ENCODE data around the gene SLC16A12. TPM values are rescaled to one million over a fixed set of nuclear protein-coding genes. Genes with fewer than 3 reads are reported as not detected.
A peak's percentile ranks its signal among the peaks of the same experiment; 100 is the strongest.

Gene SLC16A12
- total RNA-seq, result 0.75 and 0.96 TPM in 2 replicates

GRCh38 chr10:89535171-89536012 lies at the start of gene SLC16A12:
SLC16A12 (minus strand) TSS chr10:89535594; CDS start chr10:89462578, 73,016 bp downstream.
- H3K36me3 ChIP-seq (ENCODE audit: control insufficient read depth, insufficient read depth, low read length), result no peaks in the 10 kb centered on the region
- DNase-seq (ENCODE audit: low read depth), result no peak
- H3K4me3 ChIP-seq (ENCODE audit: low read depth, low read length), result peak within 1 kb of the TSS; percentile 54
- no peak for TF ChIP-seq CTCF (IDR thresholded peaks at IDR 0.05; ENCODE audit: insufficient read depth, low read length, poor library complexity, severe bottlenecking)
- peaks cover 7% of the 10 kb centered on the region for H3K27me3 ChIP-seq (ENCODE audit: control insufficient read depth, insufficient read depth, low read length)

GRCh38 chr10:89582022-89582421 lies 46.6 kb upstream of the SLC16A12 start:
- no peaks in the 10 kb centered on the region for H3K36me3 ChIP-seq (ENCODE audit: control insufficient read depth, insufficient read depth, low read length)
- no peaks in the 10 kb centered on the region for H3K27me3 ChIP-seq (ENCODE audit: control insufficient read depth, insufficient read depth, low read length)
- H3K4me3 ChIP-seq (ENCODE audit: low read depth, low read length), result no peak overlapping the region
- TF ChIP-seq CTCF (IDR thresholded peaks at IDR 0.05; ENCODE audit: insufficient read depth, low read length, poor library complexity, severe bottlenecking), result no peak
- no peak for DNase-seq (ENCODE audit: low read depth)

GRCh38 chr10:89580243-89580642 lies 44.8 kb upstream of the SLC16A12 start:
- DNase-seq (ENCODE audit: low read depth), result no peak
- H3K4me3 ChIP-seq (ENCODE audit: low read depth, low read length), result no peak overlapping the region
- TF ChIP-seq CTCF (IDR thresholded peaks at IDR 0.05; ENCODE audit: insufficient read depth, low read length, poor library complexity, severe bottlenecking), result no peak
- no peaks in the 10 kb centered on the region for H3K36me3 ChIP-seq (ENCODE audit: control insufficient read depth, insufficient read depth, low read length)
- no peaks in the 10 kb centered on the region for H3K27me3 ChIP-seq (ENCODE audit: control insufficient read depth, insufficient read depth, low read length)

- H3K27me3 ChIP-seq (ENCODE audit: control insufficient read depth, insufficient read depth, low read length), result no peaks in the 10 kb centered on the region
- H3K4me3 ChIP-seq (ENCODE audit: low read depth, low read length), result no peak overlapping the region
- no peak for DNase-seq (ENCODE audit: low read depth)
- TF ChIP-seq CTCF (IDR thresholded peaks at IDR 0.05; ENCODE audit: insufficient read depth, low read length, poor library complexity, severe bottlenecking), result no peak
- H3K36me3 ChIP-seq (ENCODE audit: control insufficient read depth, insufficient read depth, low read length), result no peaks in the 10 kb centered on the region
These were observed 41.3 kb upstream of the SLC16A12 start for GRCh38 chr10:89576696-89577095.

- H3K27me3 ChIP-seq (ENCODE audit: control insufficient read depth, insufficient read depth, low read length), result no peaks in the 10 kb centered on the region
- no peaks in the 10 kb centered on the region for H3K36me3 ChIP-seq (ENCODE audit: control insufficient read depth, insufficient read depth, low read length)
- DNase-seq (ENCODE audit: low read depth), result no peak
- TF ChIP-seq CTCF (IDR thresholded peaks at IDR 0.05; ENCODE audit: insufficient read depth, low read length, poor library complexity, severe bottlenecking), result no peak
- no peak overlapping the region for H3K4me3 ChIP-seq (ENCODE audit: low read depth, low read length)
These were observed 40.6 kb upstream of the SLC16A12 start for GRCh38 chr10:89576022-89576421.

- Histone ChIP-seq H3K36me3 (ENCODE audit: control insufficient read depth, insufficient read depth, low read length) (no peaks in the 10 kb centered on the region), H3K27me3 (ENCODE audit: control insufficient read depth, insufficient read depth, low read length) (no peaks in the 10 kb centered on the region), H3K4me3 (ENCODE audit: low read depth, low read length) (no peak overlapping the region)
- DNase-seq (ENCODE audit: low read depth), result no peak
- TF ChIP-seq CTCF (IDR thresholded peaks at IDR 0.05; ENCODE audit: insufficient read depth, low read length, poor library complexity, severe bottlenecking), result no peak
These were observed 39.6 kb upstream of the SLC16A12 start for GRCh38 chr10:89575031-89575430.

All from kidney epithelial cell (primary cell).